Hindlimb muscle (tissue), 1 donor: ENCODE results near the gene AQP2. TPM values are rescaled to one million over a fixed set of nuclear protein-coding genes. Genes with fewer than 3 reads are reported as not detected.

Experiments used
- DNase-seq: peaks from one replicate; pipeline ENCODE4 v3.0.0-alpha.2; 2013
- polyA plus RNA-seq: library from polyadenylated mRNA; unstranded; fragments of 120-200 nt; gene quantifications from one replicate; pipeline ENCODE4 v1.2.1, GENCODE V29; 2013; ENCODE audit not compliant: insufficient read length

Gene AQP2
- polyA plus RNA-seq, 1 donor, result not detected

- no peak for DNase-seq
These were observed 5.5 kb downstream of the AQP2 start for GRCh38 chr12:49955899-49956662.

GRCh38 chr12:49956663-49957569, 6.4 kb downstream of the AQP2 start:
- DNase-seq, result no peak

- DNase-seq, result no peak
These were observed 7.0 kb downstream of the AQP2 start for GRCh38 chr12:49957570-49957967.

GRCh38 chr12:49959685-49960473, 9.3 kb downstream of the AQP2 start:
- DNase-seq, result no peak

- no peak for DNase-seq
These were observed 10.1 kb downstream of the AQP2 start for GRCh38 chr12:49960474-49961110.

- no peak for DNase-seq
These were observed 10.8 kb downstream of the AQP2 start, which contains the start of gene AQP5 for GRCh38 chr12:49961111-49961922. TSS of gene AQP5 (plus strand) at chr12:49961872. CDS start at chr12:49962018, 146 bp downstream.

- no peak for DNase-seq
These were observed 11.6 kb downstream of the AQP2 start for GRCh38 chr12:49961993-49962764.

GRCh38 chr12:49962861-49963765, 12.6 kb downstream of the AQP2 start:
- no peak for DNase-seq

GRCh38 chr12:49963976-49964815, 13.7 kb downstream of the AQP2 start:
- DNase-seq, result no peak

- no peak for DNase-seq
These were observed 14.5 kb downstream of the AQP2 start for GRCh38 chr12:49964849-49965624.

GRCh38 chr12:49965836-49966235, 15.3 kb downstream of the AQP2 start:
- DNase-seq, result no peak

GRCh38 chr12:49966511-49967041, 16.0 kb downstream of the AQP2 start:
- no peak for DNase-seq

GRCh38 chr12:49967042-49967776, 16.7 kb downstream of the AQP2 start:
- DNase-seq, result peak; percentile 89

GRCh38 chr12:49967777-49968250, 17.3 kb downstream of the AQP2 start:
- no peak for DNase-seq

GRCh38 chr12:49968471-49968870, 17.9 kb downstream of the AQP2 start:
- DNase-seq, result no peak

- DNase-seq, result no peak
These were observed 18.5 kb downstream of the AQP2 start for GRCh38 chr12:49969027-49969426.
